PC-9 (cell line): ENCODE results near the gene ISG15. TPM values are rescaled to one million over a fixed set of nuclear protein-coding genes. Genes with fewer than 3 reads are reported as not detected.
A peak's percentile ranks its signal among the peaks of the same experiment; 100 is the strongest.

Experiments
- BruUV-seq: library from RNA; stranded (reverse); fragments of 400-500 nt; replicated peaks from 2 replicates; lab custom pipeline; 2021; lab: Mats Ljungman, UMichigan
- CTCF ChIA-PET: fragments of 300-600 bp; sonication (Branson Sonifier 250); formaldehyde crosslinking; loops from one replicate; lab custom pipeline; 2022; ENCODE audit warnings: antibody characterized with exemption; lab: Charles Lee
- POLR2A ChIA-PET: fragments of 300-600 bp; sonication (Branson Sonifier 250); formaldehyde crosslinking; loops from one replicate; lab custom pipeline; 2022; ENCODE audit warnings: antibody characterized with exemption; ENCODE audit not compliant: unreplicated experiment; lab: Charles Lee
- DNase-seq, 2 experiments: peaks; one replicate each; pipeline versions ENCODE4 v3.0.0 to v3.0.0-alpha.2; 2015 to 2022; ENCODE audit warnings: mixed read lengths in 1 of 2
- H2AFZ ChIP-seq: fragments of 200-600 bp; sonication (generic); 2 replicates; pipeline ENCODE4 v1.8.1; 2017; ENCODE audit warnings: antibody characterized with exemption
- H3F3A ChIP-seq: fragments of 200-600 bp; sonication (generic); 2 replicates; pipeline ENCODE4 v1.8.1; 2017; ENCODE audit warnings: antibody characterized with exemption, mild to moderate bottlenecking, low read depth; ENCODE audit not compliant: insufficient read depth
- H3K27ac ChIP-seq: fragments of 200-600 bp; sonication (generic); 2 replicates; pipeline ENCODE4 v1.6.1; 2016; ENCODE audit warnings: mixed run types
- H3K27me3 ChIP-seq: fragments of 200-600 bp; sonication (generic); 2 replicates; pipeline ENCODE4 v1.6.1; 2016; ENCODE audit warnings: low read depth, mixed run types; ENCODE audit not compliant: insufficient read depth
- H3K36me3 ChIP-seq: fragments of 200-600 bp; sonication (generic); 2 replicates; pipeline ENCODE4 v1.6.1; 2016; ENCODE audit warnings: low read depth, mixed run types
- H3K4me1 ChIP-seq: fragments of 200-600 bp; sonication (generic); replicated peaks from 2 replicates; pipeline ENCODE4 v1.6.1; 2016; ENCODE audit warnings: mixed run types; ENCODE audit not compliant: insufficient read depth
- H3K4me2 ChIP-seq: fragments of 200-600 bp; sonication (generic); 2 replicates; pipeline ENCODE4 v1.6.1; 2017; ENCODE audit warnings: mixed run types
- H3K4me3 ChIP-seq: fragments of 200-600 bp; sonication (generic); 2 replicates; pipeline ENCODE4 v1.6.1; 2016; ENCODE audit warnings: mixed run types
- H3K79me2 ChIP-seq: fragments of 200-600 bp; sonication (generic); 2 replicates; pipeline ENCODE4 v1.6.1; 2017; ENCODE audit warnings: low read depth, mixed run types
- H3K9me2 ChIP-seq: fragments of 200-600 bp; sonication (generic); 2 replicates; pipeline ENCODE4 v1.8.1; 2017; ENCODE audit warnings: mild to moderate bottlenecking; ENCODE audit not compliant: insufficient read depth
- H3K9me3 ChIP-seq: fragments of 200-600 bp; sonication (generic); 2 replicates; pipeline ENCODE4 v1.8.1; 2016; ENCODE audit warnings: low read depth; ENCODE audit not compliant: insufficient read depth
- H4K20me1 ChIP-seq: fragments of 200-600 bp; sonication (generic); 2 replicates; pipeline ENCODE4 v1.8.1; 2017; ENCODE audit not compliant: insufficient read depth
- EZH2 ChIP-seq: fragments of 200-600 bp; sonication (generic); IDR thresholded peaks from 2 replicates; pipeline ENCODE4 v1.8.0; 2017; ENCODE audit warnings: antibody characterized with exemption, low read depth
- intact Hi-C: fragments of 100-400 bp; cut with micrococcal nuclease; formaldehyde crosslinking; loops from one replicate; pipeline ENCODE4 v1.10.0; 2022; ENCODE audit not compliant: unreplicated experiment
- total RNA-seq: library from RNA; stranded (reverse); gene quantifications from 2 replicates; pipeline ENCODE4 v1.2.3, GENCODE V29; 2021
- TF ChIP-seq, protein P1 (sequence below): fragments of 200-600 bp; sonication (generic); conservative IDR thresholded peaks from 2 replicates; pipeline ENCODE4 v1.6.1; 2017; ENCODE audit warnings: mixed run types, antibody characterized with exemption, mild to moderate bottlenecking, moderate library complexity

The ISG15 gene
- total RNA-seq, 1 experiment from 2014 or later: 20.9 TPM

DNA sequence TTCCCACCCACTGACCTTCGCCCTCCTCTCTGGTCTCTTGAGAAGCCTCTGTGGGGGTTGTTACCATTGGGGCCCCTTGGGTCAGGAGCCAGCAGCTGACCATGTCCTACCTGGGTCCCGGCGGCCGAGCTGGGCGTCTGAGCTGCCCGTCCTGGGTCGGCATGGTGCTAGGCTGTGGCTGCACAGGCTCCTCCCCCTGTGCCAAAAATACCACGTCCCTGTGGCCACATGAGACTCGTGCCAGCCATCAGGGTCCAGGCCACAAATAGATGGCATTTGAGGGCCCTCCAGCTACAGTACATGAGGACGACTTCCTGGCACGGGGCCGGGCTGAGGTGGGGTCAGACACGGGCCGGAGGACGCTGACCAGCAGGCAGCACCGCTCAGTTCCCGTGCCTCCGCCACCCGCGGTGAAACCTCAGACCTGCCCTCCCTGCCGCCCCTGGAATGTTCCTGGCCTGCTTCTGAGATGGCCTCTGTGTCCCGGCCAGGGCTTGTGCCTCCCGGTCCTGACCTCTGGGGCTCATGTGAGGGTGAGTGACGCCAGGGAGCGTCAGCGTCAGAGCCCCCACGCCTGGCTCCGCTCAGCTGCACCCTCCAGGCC lies 31.2 kb upstream of the ISG15 start, which contains the start of gene PERM1:
TSS of gene PERM1 (minus strand) at position 139 of the 604 bp plus-strand sequence. CDS start 1,064 bp downstream, outside the sequence.
- no TSS peak for BruUV-seq
- H3K36me3 ChIP-seq: no peaks in the 10 kb centered on the region
- no peaks in the 10 kb centered on the region for H4K20me1 ChIP-seq
- no peak within 1 kb of the TSS for H3K4me2 ChIP-seq
- CTCF ChIA-PET: no interaction called here
- no peak within 1 kb of the TSS for H3K4me3 ChIP-seq
- no peak for DNase-seq
- H3K27me3 ChIP-seq: no peaks in the 10 kb centered on the region
- POLR2A ChIA-PET: interaction anchor here (0.5 kb wide), 1 partner anchor 40 kb away, joined by 6 read pairs; no protein-coding TSS in a partner anchor
- H3K4me1 ChIP-seq: no peaks in the 10 kb centered on the region
- peaks cover 21% of the 10 kb centered on the region; the same call in 1 of the 2 replicates for H3F3A ChIP-seq
- no peak within 1 kb of the TSS for H3K27ac ChIP-seq
- H2AFZ ChIP-seq: no peak within 1 kb of the TSS
- intact Hi-C loops: loop anchor here (5.0 to 10.0 kb wide), 2 partner anchors 253 to 310 kb away; partner anchors contain the start of genes B3GALT6 and SDF4
- H3K9me3 ChIP-seq: no peaks in the 10 kb centered on the region
- TF ChIP-seq EZH2: no peak
- TF ChIP-seq, protein P1, sequence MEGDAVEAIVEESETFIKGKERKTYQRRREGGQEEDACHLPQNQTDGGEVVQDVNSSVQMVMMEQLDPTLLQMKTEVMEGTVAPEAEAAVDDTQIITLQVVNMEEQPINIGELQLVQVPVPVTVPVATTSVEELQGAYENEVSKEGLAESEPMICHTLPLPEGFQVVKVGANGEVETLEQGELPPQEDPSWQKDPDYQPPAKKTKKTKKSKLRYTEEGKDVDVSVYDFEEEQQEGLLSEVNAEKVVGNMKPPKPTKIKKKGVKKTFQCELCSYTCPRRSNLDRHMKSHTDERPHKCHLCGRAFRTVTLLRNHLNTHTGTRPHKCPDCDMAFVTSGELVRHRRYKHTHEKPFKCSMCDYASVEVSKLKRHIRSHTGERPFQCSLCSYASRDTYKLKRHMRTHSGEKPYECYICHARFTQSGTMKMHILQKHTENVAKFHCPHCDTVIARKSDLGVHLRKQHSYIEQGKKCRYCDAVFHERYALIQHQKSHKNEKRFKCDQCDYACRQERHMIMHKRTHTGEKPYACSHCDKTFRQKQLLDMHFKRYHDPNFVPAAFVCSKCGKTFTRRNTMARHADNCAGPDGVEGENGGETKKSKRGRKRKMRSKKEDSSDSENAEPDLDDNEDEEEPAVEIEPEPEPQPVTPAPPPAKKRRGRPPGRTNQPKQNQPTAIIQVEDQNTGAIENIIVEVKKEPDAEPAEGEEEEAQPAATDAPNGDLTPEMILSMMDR: no peak
- no peaks in the 10 kb centered on the region for H3K9me2 ChIP-seq
- no peaks in the 10 kb centered on the region for H3K79me2 ChIP-seq

DNA sequence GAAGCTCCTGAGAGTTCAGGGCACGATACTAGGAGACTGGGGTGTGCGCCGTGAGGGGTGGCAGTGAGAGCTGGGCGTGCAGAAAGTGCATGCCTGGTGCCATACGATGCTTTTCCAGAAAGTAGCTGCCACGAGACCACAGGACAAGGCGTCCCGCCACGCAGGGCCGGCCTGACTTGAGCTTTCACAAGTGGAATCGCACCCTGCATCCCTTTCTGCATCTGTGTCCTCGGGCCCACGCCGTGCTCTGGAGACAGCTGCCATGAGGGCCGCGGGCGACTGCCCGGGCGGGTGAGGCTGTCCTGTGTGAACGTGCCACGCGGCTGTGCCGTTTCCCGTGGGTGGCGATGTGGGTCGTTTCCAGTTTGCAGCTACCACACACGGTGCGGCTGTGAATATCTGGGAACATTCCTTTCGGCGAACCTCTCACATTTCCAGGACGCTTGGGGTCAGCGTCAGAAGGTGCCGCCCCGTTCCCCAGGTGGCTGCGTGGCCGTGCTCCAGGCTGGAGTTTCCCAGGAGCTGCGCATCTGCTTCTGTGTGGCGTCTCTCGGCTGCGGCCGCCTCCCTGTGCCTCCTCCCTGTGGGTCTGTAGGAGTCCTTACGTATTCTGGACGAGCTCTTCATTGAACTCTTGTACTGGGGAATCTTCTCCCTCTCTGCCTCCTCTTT lies 30.4 kb upstream of the ISG15 start:
- intact Hi-C loops: loop anchor here (1.0 to 10.0 kb wide), 3 partner anchors 16 to 309 kb away; partner anchors contain the start of genes B3GALT6 and SDF4
- ChIA-PET POLR2A (interaction anchor here (0.5 to 0.7 kb wide), 3 partner anchors 40 to 309 kb away, joined by 3 to 6 read pairs (median 5); partner anchors contain the start of gene RNF223), CTCF (interaction anchor here (0.5 to 0.6 kb wide), 3 partner anchors 40 to 386 kb away, joined by 3 read pairs; no protein-coding TSS in a partner anchor)
- Histone ChIP-seq H3K9me3 (no peaks in the 10 kb centered on the region), H3F3A (peaks cover 21% of the 10 kb centered on the region; the same call in 1 of the 2 replicates), H3K36me3 (no peaks in the 10 kb centered on the region), H4K20me1 (no peaks in the 10 kb centered on the region), H3K27ac (no peak overlapping the region), H3K79me2 (no peaks in the 10 kb centered on the region), H3K9me2 (no peaks in the 10 kb centered on the region), H2AFZ (no peak overlapping the region), H3K4me2 (no peak overlapping the region), H3K27me3 (no peaks in the 10 kb centered on the region), H3K4me3 (no peak overlapping the region), H3K4me1 (no peaks in the 10 kb centered on the region)
- no TSS peak for BruUV-seq
- DNase-seq: peak in 1 of 2 experiments; percentile 59
- TF ChIP-seq EZH2: no peak
- TF ChIP-seq, protein P1: no peak

DNA sequence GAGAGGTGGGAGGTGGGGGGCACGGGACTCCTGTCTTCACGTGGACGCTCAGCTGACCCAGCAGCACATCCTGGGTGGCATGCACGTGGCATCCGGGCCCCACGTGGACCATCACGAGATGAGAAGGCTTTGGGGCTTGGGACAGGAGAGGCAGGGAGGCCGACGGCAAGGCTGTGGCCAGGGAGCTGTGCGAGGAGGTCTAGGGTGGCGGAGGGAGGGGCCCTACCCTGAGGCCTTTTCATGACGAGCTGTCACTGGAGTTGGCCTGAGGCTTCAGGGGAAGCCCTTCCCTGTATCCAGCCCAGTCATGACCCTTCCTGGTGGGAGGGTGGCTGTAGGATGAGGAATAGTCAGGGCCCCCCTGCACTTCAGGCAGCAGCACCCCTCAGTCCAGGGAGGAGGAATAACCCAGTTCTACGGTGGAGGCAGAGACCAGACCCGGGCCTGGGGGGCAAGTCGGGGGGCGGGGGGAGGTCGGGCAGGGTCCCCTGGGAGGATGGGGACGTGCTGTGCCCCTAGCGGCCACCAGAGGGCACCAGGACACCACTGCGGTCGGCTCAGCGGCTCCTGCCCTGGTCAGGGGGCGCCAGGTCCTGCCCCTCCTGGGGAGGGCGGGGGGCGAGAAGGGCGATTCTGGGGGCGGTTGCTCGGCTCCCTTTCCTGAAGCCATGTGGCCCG lies 29.4 kb upstream of the ISG15 start:
- Histone ChIP-seq H3K36me3 (no peaks in the 10 kb centered on the region), H3K27ac (no peak overlapping the region), H3K9me3 (no peaks in the 10 kb centered on the region), H3K27me3 (no peaks in the 10 kb centered on the region), H3K79me2 (no peaks in the 10 kb centered on the region), H3K4me1 (no peaks in the 10 kb centered on the region), H3K4me3 (no peak overlapping the region), H4K20me1 (no peaks in the 10 kb centered on the region), H3K4me2 (peak overlapping the region; percentile 60), H2AFZ (no peak overlapping the region), H3K9me2 (no peaks in the 10 kb centered on the region), H3F3A (peaks cover 12% of the 10 kb centered on the region; the same call in 1 of the 2 replicates)
- intact Hi-C loops: loop anchor here (1.0 to 10.0 kb wide), 4 partner anchors 15 to 308 kb away; partner anchors contain the start of genes B3GALT6 and SDF4
- no TSS peak for BruUV-seq
- POLR2A ChIA-PET: interaction anchor here (0.6 kb wide), 1 partner anchor 17 kb away, joined by 3 read pairs; no protein-coding TSS in a partner anchor
- CTCF ChIA-PET: interaction anchor here (0.6 to 1.1 kb wide), 2 partner anchors 24 to 25 kb away, joined by 3 to 8 read pairs; partner anchors contain the start of gene NOC2L
- TF ChIP-seq, protein P1: peak; percentile 92
- TF ChIP-seq EZH2: no peak
- peak in 1 of 2 experiments; percentile 55 for DNase-seq
